Astrocyte of the cerebellum (primary cell): ENCODE results near the gene NT5DC2.

Experiments used
- DNase-seq: peaks from one replicate; pipeline ENCODE4 v3.0.0-alpha.2; 2011; ENCODE audit warnings: low read depth
- H3K4me3 ChIP-seq: 2 replicates; pipeline ENCODE4 v1.5.1; 2011; ENCODE audit warnings: mild to moderate bottlenecking, low read depth, low read length, moderate library complexity
- in situ Hi-C: cut with HindIII; loops from 2 replicates; pipeline ENCODE4 v1.10.0; 2017; ENCODE audit warnings: low sequenced_read_pairs
- TF ChIP-seq, protein P1 (sequence below): IDR thresholded peaks from 2 replicates; pipeline ENCODE4 v1.5.1; 2012; ENCODE audit warnings: low read length, low read depth, moderate library complexity, mild to moderate bottlenecking; ENCODE audit errors: missing control alignments

The NT5DC2 gene

DNA sequence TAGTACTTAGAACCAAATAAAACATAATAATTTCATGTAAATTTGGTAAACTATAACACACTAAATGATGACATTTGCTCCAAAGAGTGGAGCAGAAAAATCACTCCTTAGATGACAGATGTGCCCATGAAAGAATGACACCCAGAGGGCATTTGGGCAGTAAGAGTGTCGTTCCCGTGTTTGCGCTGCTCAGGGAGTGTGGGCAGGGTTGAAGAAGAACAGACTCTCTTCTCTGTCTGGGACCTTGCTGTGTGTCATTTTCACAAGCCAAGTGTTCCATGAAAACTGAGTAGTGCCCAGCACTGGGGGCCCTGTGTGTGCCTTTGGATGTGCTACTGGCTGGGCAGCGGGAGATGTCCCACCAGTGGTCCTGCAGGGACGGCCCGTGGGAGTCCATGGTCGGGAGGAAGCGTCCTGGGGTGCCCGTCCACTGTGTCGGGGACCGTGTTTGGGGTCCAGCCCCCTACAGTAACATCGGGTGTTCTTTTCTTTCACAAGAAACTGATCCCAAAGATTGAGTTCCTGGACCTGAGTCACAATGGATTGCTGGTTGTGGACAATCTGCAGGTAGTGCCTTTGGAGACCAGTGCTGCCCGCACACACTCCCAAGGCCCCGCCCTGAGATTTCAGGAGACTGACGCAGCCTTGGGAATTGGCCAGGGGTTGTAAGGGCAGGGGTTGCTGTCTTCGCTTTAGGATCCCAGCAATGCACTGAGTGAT lies 56.4 kb downstream of the NT5DC2 start:
- H3K4me3 ChIP-seq, result no peak overlapping the region
- in situ Hi-C loops, result no loop called here
- no peak for DNase-seq
- TF ChIP-seq, protein P1, sequence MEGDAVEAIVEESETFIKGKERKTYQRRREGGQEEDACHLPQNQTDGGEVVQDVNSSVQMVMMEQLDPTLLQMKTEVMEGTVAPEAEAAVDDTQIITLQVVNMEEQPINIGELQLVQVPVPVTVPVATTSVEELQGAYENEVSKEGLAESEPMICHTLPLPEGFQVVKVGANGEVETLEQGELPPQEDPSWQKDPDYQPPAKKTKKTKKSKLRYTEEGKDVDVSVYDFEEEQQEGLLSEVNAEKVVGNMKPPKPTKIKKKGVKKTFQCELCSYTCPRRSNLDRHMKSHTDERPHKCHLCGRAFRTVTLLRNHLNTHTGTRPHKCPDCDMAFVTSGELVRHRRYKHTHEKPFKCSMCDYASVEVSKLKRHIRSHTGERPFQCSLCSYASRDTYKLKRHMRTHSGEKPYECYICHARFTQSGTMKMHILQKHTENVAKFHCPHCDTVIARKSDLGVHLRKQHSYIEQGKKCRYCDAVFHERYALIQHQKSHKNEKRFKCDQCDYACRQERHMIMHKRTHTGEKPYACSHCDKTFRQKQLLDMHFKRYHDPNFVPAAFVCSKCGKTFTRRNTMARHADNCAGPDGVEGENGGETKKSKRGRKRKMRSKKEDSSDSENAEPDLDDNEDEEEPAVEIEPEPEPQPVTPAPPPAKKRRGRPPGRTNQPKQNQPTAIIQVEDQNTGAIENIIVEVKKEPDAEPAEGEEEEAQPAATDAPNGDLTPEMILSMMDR, result no peak
